Neural crest cell (in vitro differentiated cells): ENCODE measurements around the gene RRP8. TPM values are rescaled to one million over a fixed set of nuclear protein-coding genes. Genes with fewer than 3 reads are reported as not detected.

Experiments used
- DNase-seq: peaks from one replicate; pipeline ENCODE4 v3.0.0; 2021; ENCODE audit warnings: low read depth, mixed read lengths, low spot score
- H3K27ac Mint-ChIP-seq: one replicate; pipeline ENCODE4 v1.8.0; 2021; ENCODE audit warnings: mild to moderate bottlenecking, mixed read lengths; ENCODE audit not compliant: unreplicated experiment
- H3K27me3 Mint-ChIP-seq: 2 replicates; pipeline ENCODE4 v1.8.0; 2021; ENCODE audit warnings: low read depth, mild to moderate bottlenecking, mixed read lengths
- H3K36me3 Mint-ChIP-seq: 2 replicates; pipeline ENCODE4 v1.8.0; 2021; ENCODE audit warnings: low read depth, mild to moderate bottlenecking, mixed read lengths
- H3K4me1 Mint-ChIP-seq: 2 replicates; pipeline ENCODE4 v1.8.0; 2021; ENCODE audit warnings: mixed read lengths
- H3K4me3 Mint-ChIP-seq: one replicate; pipeline ENCODE4 v1.8.0; 2021; ENCODE audit warnings: mild to moderate bottlenecking, mixed read lengths
- H3K9me3 Mint-ChIP-seq: 2 replicates; pipeline ENCODE4 v1.8.0; 2021; ENCODE audit warnings: mixed read lengths
- total RNA-seq: library from RNA; stranded (reverse); gene quantifications from 2 replicates; pipeline ENCODE4 v1.2.1, GENCODE V29; 2021
- TF ChIP-seq, protein P1 (sequence below): fragments of 200-600 bp; sonication (generic); conservative IDR thresholded peaks from 2 replicates; pipeline ENCODE4 v1.5.0; 2021; ENCODE audit warnings: antibody characterized with exemption, mild to moderate bottlenecking

The RRP8 gene
- total RNA-seq, 1 donor from 2014 or later, result 22.5 TPM

DNA sequence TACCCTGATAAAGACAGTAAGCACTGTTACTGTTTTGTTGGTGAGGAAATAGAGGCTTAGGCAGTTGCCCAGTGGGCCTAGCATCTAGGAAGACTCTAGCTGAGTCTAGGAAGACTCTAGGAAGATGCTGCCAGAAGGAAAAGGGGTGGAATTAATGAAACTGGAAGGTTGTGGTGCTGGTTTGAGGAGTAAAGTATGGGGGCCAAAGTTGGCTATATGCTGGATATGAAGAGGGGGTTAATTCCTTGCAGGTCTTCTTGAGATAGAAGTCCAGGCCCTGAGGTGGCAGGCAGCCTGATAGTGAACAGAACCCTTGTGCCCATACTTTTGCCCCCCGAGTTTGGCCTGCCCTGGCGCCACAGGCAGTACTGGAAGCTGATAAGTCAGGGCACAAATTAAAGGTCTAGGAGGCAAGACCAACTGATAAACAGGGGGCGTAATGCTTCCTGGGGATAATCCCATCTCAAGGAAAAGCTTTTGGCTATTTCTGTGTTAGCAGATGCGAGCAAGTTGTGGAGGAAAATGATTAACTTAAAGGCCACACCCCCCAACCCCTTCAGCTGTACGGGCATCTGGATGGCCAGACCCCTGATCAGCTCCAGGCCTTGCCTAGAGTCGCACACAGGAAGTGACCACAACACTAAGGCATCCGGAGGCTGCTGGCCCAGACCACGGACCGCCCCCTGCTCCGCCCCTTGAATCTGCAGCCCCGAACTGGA is 3.2 kb upstream of the RRP8 start:
- TF ChIP-seq, protein P1, sequence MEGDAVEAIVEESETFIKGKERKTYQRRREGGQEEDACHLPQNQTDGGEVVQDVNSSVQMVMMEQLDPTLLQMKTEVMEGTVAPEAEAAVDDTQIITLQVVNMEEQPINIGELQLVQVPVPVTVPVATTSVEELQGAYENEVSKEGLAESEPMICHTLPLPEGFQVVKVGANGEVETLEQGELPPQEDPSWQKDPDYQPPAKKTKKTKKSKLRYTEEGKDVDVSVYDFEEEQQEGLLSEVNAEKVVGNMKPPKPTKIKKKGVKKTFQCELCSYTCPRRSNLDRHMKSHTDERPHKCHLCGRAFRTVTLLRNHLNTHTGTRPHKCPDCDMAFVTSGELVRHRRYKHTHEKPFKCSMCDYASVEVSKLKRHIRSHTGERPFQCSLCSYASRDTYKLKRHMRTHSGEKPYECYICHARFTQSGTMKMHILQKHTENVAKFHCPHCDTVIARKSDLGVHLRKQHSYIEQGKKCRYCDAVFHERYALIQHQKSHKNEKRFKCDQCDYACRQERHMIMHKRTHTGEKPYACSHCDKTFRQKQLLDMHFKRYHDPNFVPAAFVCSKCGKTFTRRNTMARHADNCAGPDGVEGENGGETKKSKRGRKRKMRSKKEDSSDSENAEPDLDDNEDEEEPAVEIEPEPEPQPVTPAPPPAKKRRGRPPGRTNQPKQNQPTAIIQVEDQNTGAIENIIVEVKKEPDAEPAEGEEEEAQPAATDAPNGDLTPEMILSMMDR, result no peak
- H3K27me3 Mint-ChIP-seq, result no peaks in the 10 kb centered on the region
- H3K4me3 Mint-ChIP-seq, result peak overlapping the region; percentile 89
- peaks cover 33% of the 10 kb centered on the region for H3K4me1 Mint-ChIP-seq
- DNase-seq, result peak; percentile 80
- peak overlapping the region; percentile 90 for H3K27ac Mint-ChIP-seq
- no peaks in the 10 kb centered on the region for H3K9me3 Mint-ChIP-seq
- H3K36me3 Mint-ChIP-seq, result peaks cover 4% of the 10 kb centered on the region

DNA sequence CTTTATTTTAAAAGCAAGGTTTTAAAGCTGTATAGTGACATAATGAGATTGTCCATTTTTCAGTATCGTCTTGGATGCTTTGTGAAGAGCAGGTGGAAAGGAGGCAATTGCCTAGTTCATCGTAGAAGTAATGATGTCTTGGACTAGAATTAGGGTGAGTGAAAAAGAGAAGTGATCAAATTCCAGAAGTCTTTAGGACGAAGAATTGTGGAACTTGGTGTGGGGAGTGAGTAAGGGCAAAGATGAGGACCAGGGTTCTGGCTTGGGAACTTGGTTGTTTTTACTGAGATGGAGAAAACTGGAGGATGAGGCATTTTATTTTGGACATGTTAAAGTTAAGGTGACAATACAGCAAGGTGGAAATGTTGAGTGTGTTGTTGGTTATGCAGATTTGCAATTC is 1.4 kb upstream of the RRP8 start:
- no peak overlapping the region for H3K27ac Mint-ChIP-seq
- TF ChIP-seq, protein P1, result no peak
- H3K27me3 Mint-ChIP-seq, result no peaks in the 10 kb centered on the region
- peaks cover 19% of the 10 kb centered on the region for H3K4me1 Mint-ChIP-seq
- no peak for DNase-seq
- H3K9me3 Mint-ChIP-seq, result no peaks in the 10 kb centered on the region
- peaks cover 2% of the 10 kb centered on the region for H3K36me3 Mint-ChIP-seq
- no peak overlapping the region for H3K4me3 Mint-ChIP-seq

DNA sequence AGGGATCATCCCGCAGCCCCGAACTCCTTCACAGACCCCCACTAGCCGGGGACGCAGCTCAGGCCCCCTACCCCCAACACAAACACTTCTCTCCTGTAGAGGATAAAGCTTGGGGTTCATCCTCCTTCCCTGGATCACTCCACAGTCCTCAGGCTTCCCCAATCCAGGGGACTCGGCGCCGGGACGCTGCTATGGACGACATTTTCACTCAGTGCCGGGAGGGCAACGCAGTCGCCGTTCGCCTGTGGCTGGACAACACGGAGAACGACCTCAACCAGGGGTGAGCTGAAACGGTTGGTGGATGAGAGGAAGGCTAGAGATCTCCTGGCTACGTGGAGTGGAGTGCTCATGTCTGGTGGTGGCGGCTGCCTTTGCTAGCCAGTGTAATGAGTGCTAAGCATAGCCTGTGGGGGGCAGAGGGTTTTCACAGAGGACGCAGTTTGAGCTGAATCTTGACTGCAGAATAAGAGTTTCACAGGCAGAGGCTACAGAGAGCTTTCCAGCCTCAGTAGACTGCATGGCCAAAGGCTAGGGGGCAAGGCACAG is 738 bp upstream of the RRP8 start:
- TF ChIP-seq, protein P1, result peak; percentile 15
- no peak for DNase-seq
- no peak overlapping the region for H3K27ac Mint-ChIP-seq
- peaks cover 19% of the 10 kb centered on the region for H3K4me1 Mint-ChIP-seq
- H3K9me3 Mint-ChIP-seq, result no peaks in the 10 kb centered on the region
- H3K4me3 Mint-ChIP-seq, result no peak overlapping the region
- peaks cover 7% of the 10 kb centered on the region for H3K36me3 Mint-ChIP-seq
- no peaks in the 10 kb centered on the region for H3K27me3 Mint-ChIP-seq

DNA sequence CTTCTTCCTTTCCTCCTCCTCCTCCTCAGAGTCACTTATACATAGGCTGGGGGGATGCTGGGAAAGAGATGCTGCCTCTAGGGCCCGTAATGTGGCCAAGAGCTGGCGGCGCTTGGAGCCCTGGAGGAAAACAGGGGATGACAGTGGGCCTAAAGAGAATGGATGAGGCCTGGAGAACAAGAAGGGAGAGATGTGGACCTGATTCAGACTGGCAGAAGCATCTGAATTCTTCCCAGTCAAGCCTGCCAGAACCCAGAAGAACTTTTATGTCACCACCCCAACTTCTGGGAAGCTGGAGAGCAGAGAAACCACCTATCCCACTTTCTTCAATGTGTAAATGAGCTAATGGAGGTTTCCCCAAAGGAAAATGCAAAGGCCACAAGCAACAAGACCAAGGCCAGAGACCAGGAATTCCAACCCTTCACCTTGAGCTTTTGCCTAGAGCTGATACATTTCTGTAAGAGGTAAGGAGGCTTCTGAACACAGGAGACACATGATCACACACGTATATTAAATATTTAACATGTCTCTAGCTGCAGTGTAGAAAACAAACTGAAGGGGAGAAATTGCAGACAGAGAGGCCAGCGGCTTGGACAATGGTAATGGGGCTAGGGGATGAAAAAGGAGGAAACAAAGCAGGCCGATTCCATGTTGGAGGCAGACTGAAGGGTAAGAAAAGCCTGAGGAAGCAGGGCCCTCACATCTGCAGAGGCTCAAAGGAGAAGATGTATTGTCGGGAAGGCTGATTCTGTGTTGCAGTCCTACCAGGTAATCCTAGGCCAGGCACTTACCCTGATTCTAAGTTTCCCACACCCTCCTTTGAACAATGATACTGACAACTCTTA is 1.1 kb downstream of the RRP8 start:
- peaks cover 22% of the 10 kb centered on the region for H3K4me1 Mint-ChIP-seq
- TF ChIP-seq, protein P1, result no peak
- no peak overlapping the region for H3K4me3 Mint-ChIP-seq
- H3K27ac Mint-ChIP-seq, result no peak overlapping the region
- H3K27me3 Mint-ChIP-seq, result no peaks in the 10 kb centered on the region
- no peak for DNase-seq
- peaks cover 16% of the 10 kb centered on the region for H3K36me3 Mint-ChIP-seq
- H3K9me3 Mint-ChIP-seq, result no peaks in the 10 kb centered on the region

DNA sequence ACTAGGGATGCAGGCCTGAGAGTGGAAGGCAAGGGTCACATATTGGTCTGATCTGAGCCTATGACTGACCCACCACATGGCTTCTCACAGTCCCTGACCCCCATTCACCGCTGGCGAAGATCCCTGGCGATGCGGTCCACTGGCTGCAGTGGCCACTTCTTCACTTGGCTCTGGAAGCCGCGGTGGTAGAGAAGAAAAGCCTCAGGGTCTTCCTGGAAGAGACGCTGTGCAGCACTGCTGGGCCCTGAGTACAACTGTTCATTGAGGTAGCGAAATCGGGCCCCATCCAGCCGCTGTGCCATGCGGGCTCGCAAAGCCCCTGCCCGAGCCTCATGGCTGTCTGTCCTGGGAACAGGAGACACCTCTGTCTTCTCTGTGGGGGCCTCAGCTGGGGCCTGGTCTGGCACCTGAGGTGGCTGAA is 2.4 kb downstream of the RRP8 start:
- DNase-seq, result no peak
- TF ChIP-seq, protein P1, result no peak
- peaks cover 16% of the 10 kb centered on the region for H3K36me3 Mint-ChIP-seq
- H3K4me3 Mint-ChIP-seq, result no peak overlapping the region
- no peak overlapping the region for H3K27ac Mint-ChIP-seq
- no peaks in the 10 kb centered on the region for H3K27me3 Mint-ChIP-seq
- H3K9me3 Mint-ChIP-seq, result no peaks in the 10 kb centered on the region
- peaks cover 16% of the 10 kb centered on the region for H3K4me1 Mint-ChIP-seq
